Neural cell (in vitro differentiated cells): Measurements from ENCODE around the gene RABGAP1L.
"Not testable (repeated sequence)": the region's sequence is repeated elsewhere in the genome, so short reads cannot be mapped to it uniquely, and the experiment has no call there.

Experiments used
- POLR2AphosphoS5 ChIP-seq: IDR thresholded peaks from 2 replicates; pipeline ENCODE4 v1.6.1; 2012
- SMC3 ChIP-seq: fragments of 450-650 bp; conservative IDR thresholded peaks from 2 replicates; pipeline ENCODE4 v1.6.1; 2014; ENCODE audit warnings: antibody characterized with exemption, mild to moderate bottlenecking, moderate library complexity; ENCODE audit not compliant: poor library complexity
- TF ChIP-seq, protein P1 (sequence below): fragments of 450-650 bp; IDR thresholded peaks from 2 replicates; pipeline ENCODE4 v1.5.1; 2014; ENCODE audit warnings: antibody characterized with exemption, mild to moderate bottlenecking, moderate library complexity; ENCODE audit not compliant: poor library complexity, severe bottlenecking

DNA sequence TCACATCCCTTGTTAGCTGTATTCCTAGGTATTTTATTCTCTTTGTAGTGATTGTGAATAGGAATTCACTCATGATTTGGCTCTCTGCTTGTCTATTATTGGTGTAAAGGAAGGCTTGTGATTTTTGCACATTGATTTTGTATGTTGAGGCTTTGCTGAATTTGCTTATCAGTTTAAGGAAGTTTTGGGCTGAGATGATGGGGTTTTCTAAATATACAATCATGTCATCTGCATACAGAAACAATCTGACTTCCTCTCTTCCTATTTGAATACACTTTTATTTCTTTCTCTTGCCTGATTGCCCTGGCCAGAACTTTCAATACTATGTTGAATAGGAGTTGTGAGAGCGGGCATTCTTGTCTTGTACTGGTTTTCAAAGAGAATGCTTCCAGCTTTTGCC, 32.1 kb upstream of the RABGAP1L start:
- TF ChIP-seq, protein P1, sequence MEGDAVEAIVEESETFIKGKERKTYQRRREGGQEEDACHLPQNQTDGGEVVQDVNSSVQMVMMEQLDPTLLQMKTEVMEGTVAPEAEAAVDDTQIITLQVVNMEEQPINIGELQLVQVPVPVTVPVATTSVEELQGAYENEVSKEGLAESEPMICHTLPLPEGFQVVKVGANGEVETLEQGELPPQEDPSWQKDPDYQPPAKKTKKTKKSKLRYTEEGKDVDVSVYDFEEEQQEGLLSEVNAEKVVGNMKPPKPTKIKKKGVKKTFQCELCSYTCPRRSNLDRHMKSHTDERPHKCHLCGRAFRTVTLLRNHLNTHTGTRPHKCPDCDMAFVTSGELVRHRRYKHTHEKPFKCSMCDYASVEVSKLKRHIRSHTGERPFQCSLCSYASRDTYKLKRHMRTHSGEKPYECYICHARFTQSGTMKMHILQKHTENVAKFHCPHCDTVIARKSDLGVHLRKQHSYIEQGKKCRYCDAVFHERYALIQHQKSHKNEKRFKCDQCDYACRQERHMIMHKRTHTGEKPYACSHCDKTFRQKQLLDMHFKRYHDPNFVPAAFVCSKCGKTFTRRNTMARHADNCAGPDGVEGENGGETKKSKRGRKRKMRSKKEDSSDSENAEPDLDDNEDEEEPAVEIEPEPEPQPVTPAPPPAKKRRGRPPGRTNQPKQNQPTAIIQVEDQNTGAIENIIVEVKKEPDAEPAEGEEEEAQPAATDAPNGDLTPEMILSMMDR = not testable (repeated sequence)
- not testable (repeated sequence) for TF ChIP-seq SMC3, POLR2AphosphoS5
